ENCODE results near the gene SCNN1A.

DNA sequence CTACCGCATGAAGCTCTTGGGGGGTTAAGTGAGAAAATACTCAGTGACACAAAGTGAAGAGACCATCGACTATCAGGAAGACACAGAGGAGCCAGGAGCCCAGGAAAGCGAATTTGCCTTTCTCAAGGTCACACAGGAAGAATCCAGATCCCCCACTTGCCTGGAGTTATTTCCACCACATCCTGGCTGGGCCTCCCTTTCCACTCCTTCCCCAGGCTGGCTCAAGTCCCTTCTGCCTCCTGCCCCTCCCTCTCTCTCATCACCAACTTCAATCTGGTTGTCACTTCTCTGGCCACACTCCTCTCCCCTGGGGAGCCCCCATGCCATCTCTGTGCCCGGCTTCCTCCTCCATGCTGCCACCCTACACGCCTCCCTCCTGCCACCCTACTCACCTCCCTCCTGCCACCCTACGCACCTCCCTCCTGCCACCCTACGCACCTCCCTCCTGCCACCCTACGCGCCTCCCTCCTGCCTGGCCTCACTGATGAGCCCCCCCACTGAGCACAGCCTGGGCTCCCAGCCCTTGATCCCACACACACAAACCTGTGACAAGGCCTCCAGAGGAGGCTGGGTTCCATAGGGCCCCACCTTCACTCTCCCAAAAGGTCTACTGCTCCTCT lies 6.3 kb downstream of the SCNN1A start:
- TF ChIP-seq, protein P1, sequence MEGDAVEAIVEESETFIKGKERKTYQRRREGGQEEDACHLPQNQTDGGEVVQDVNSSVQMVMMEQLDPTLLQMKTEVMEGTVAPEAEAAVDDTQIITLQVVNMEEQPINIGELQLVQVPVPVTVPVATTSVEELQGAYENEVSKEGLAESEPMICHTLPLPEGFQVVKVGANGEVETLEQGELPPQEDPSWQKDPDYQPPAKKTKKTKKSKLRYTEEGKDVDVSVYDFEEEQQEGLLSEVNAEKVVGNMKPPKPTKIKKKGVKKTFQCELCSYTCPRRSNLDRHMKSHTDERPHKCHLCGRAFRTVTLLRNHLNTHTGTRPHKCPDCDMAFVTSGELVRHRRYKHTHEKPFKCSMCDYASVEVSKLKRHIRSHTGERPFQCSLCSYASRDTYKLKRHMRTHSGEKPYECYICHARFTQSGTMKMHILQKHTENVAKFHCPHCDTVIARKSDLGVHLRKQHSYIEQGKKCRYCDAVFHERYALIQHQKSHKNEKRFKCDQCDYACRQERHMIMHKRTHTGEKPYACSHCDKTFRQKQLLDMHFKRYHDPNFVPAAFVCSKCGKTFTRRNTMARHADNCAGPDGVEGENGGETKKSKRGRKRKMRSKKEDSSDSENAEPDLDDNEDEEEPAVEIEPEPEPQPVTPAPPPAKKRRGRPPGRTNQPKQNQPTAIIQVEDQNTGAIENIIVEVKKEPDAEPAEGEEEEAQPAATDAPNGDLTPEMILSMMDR (IDR thresholded peaks at IDR 0.05; ENCODE audit: extremely low read depth in 1 of 2, insufficient read depth in 1 of 2, low read depth in 1 of 2, low read length in 2 of 2): no peak
- no peak for TF ChIP-seq POLR2AphosphoS5 (IDR thresholded peaks at IDR 0.05; ENCODE audit: insufficient read depth, low read depth, low read length)
- no peak for TF ChIP-seq POLR2A (IDR thresholded peaks at IDR 0.05; ENCODE audit: low read depth, low read length)
- TF ChIP-seq FOS (IDR thresholded peaks at IDR 0.05; ENCODE audit: borderline replicate concordance, insufficient read depth, low read length): no peak
- no peak for TF ChIP-seq EZH2 (IDR thresholded peaks at IDR 0.05; ENCODE audit: borderline replicate concordance, low read depth, low read length, severe bottlenecking)
- no peak for TF ChIP-seq GATA2 (IDR thresholded peaks at IDR 0.05; ENCODE audit: insufficient read depth, insufficient read length, low read depth, low read length)
- TF ChIP-seq, protein P2, sequence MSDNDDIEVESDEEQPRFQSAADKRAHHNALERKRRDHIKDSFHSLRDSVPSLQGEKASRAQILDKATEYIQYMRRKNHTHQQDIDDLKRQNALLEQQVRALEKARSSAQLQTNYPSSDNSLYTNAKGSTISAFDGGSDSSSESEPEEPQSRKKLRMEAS (IDR thresholded peaks at IDR 0.05; ENCODE audit: insufficient read depth, insufficient read length): no peak
- TF ChIP-seq MYC (IDR thresholded peaks at IDR 0.05; ENCODE audit: low read depth, low read length): no peak
